Upper lobe of left lung (tissue), 4 donors: ENCODE measurements around the gene CDKAL1.

ENCODE experiments used
- EP300 ChIP-seq, 4 donors: sonication (generic); formaldehyde crosslinking; IDR thresholded peaks; one replicate each; pipeline ENCODE4 v1.5.1; 2017; ENCODE audit warnings: antibody characterized with exemption in 4 of 4, control low read depth in 2 of 4
- POLR2A ChIP-seq, 4 donors: fragments of 450-650 bp; IDR thresholded peaks; one replicate each; pipeline ENCODE4 v1.5.1; 2016 to 2017; ENCODE audit warnings: antibody characterized with exemption in 4 of 4, mild to moderate bottlenecking in 2 of 4
- POLR2AphosphoS5 ChIP-seq, 2 donors: sonication (generic); formaldehyde crosslinking; IDR thresholded peaks; one replicate each; pipeline ENCODE4 v1.5.1; 2017; ENCODE audit warnings: antibody characterized with exemption in 2 of 2
- TF ChIP-seq, protein P1 (sequence below), 6 experiments: fragments of 450-650 bp in 4 of 6; fragments of 200-600 bp in 2 of 6; sonication (generic) in 2 of 6; IDR thresholded peaks; one replicate each; pipeline ENCODE4 v1.5.1; 2016 to 2019; ENCODE audit warnings: antibody characterized with exemption in 6 of 6

DNA sequence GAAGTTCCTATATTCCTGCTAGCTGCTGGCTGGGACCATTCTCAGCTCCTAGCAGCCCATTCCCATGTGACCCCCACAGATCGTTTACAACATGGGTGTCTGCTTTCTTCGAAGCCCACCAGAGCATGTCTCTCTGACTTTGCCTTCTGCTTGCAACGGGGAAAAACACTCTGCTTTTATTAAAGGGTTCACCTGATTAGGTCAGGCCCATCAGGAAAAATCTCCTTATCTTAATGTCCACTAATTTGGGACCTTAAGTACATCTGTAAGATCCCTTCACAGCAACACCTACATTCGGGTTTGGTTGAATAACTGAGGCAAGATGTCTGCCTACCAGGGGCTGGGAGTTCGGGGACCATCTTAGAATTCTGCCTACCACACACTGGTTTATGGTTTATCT is 496.9 kb downstream of the CDKAL1 start:
- TF ChIP-seq, protein P1, sequence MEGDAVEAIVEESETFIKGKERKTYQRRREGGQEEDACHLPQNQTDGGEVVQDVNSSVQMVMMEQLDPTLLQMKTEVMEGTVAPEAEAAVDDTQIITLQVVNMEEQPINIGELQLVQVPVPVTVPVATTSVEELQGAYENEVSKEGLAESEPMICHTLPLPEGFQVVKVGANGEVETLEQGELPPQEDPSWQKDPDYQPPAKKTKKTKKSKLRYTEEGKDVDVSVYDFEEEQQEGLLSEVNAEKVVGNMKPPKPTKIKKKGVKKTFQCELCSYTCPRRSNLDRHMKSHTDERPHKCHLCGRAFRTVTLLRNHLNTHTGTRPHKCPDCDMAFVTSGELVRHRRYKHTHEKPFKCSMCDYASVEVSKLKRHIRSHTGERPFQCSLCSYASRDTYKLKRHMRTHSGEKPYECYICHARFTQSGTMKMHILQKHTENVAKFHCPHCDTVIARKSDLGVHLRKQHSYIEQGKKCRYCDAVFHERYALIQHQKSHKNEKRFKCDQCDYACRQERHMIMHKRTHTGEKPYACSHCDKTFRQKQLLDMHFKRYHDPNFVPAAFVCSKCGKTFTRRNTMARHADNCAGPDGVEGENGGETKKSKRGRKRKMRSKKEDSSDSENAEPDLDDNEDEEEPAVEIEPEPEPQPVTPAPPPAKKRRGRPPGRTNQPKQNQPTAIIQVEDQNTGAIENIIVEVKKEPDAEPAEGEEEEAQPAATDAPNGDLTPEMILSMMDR (IDR thresholded peaks at IDR 0.05) = no peak
- TF ChIP-seq POLR2A (IDR thresholded peaks at IDR 0.05) (no peak), EP300 (IDR thresholded peaks at IDR 0.05) (no peak), POLR2AphosphoS5 (IDR thresholded peaks at IDR 0.05) (no peak)
